Smooth muscle cell (in vitro differentiated cells): ENCODE measurements around the gene KDM6B. TPM values are rescaled to one million over a fixed set of nuclear protein-coding genes. Genes with fewer than 3 reads are reported as not detected.

Experiments used
- DNase-seq: peaks from one replicate; lab custom pipeline; 2025; ENCODE audit not compliant: unreplicated experiment; lab: John Stamatoyannopoulos, UW
- H2AFZ ChIP-seq: fragments of 200-600 bp; sonication (generic); 2 replicates; pipeline ENCODE4 v1.6.0; 2016; ENCODE audit warnings: antibody characterized with exemption, low read depth, mild to moderate bottlenecking
- H3F3A ChIP-seq: fragments of 200-600 bp; sonication (generic); 2 replicates; pipeline ENCODE4 v1.6.0; 2017; ENCODE audit warnings: antibody characterized with exemption, low read depth
- H3K27ac ChIP-seq: fragments of 200-600 bp; sonication (generic); 2 replicates; pipeline ENCODE4 v1.5.1; 2016; ENCODE audit warnings: low read depth, mild to moderate bottlenecking
- H3K27me3 ChIP-seq: fragments of 200-600 bp; sonication (generic); 2 replicates; pipeline ENCODE4 v1.6.1; 2016; ENCODE audit warnings: low read depth, mild to moderate bottlenecking
- H3K36me3 ChIP-seq: fragments of 200-600 bp; sonication (generic); 2 replicates; pipeline ENCODE4 v1.5.1; 2016; ENCODE audit warnings: low read depth
- H3K4me1 ChIP-seq: fragments of 200-600 bp; sonication (generic); 2 replicates; pipeline ENCODE4 v1.5.1; 2016; ENCODE audit warnings: low read depth
- H3K4me2 ChIP-seq: fragments of 200-600 bp; sonication (generic); 2 replicates; pipeline ENCODE4 v1.6.0; 2016; ENCODE audit warnings: mild to moderate bottlenecking
- H3K4me3 ChIP-seq: fragments of 200-600 bp; sonication (generic); 2 replicates; pipeline ENCODE4 v1.5.1; 2016; ENCODE audit warnings: mild to moderate bottlenecking
- H3K79me2 ChIP-seq: fragments of 200-600 bp; sonication (generic); 2 replicates; pipeline ENCODE4 v1.6.0; 2016; ENCODE audit warnings: low read depth, mild to moderate bottlenecking
- H3K9ac ChIP-seq: fragments of 200-600 bp; sonication (generic); 2 replicates; pipeline ENCODE4 v1.6.0; 2016; ENCODE audit warnings: low read depth
- H3K9me3 ChIP-seq: fragments of 200-600 bp; sonication (generic); replicated peaks from 2 replicates; pipeline ENCODE4 v1.5.1; 2016; ENCODE audit warnings: low read depth
- H4K20me1 ChIP-seq: fragments of 200-600 bp; sonication (generic); 2 replicates; pipeline ENCODE4 v1.6.0; 2016; ENCODE audit warnings: low read depth
- CTCF ChIP-seq: fragments of 200-600 bp; sonication (generic); IDR thresholded peaks from 2 replicates; pipeline ENCODE4 v1.5.1; 2017; ENCODE audit warnings: borderline replicate concordance, mild to moderate bottlenecking, antibody characterized with exemption; ENCODE audit not compliant: insufficient read depth, poor library complexity, severe bottlenecking
- WGBS: methylation state at CpG from one replicate; pipeline ENCODE4 v1.1.7; 2016; ENCODE audit warnings: low lambda C conversion rate; 5-methylcytosine and 5-hydroxymethylcytosine counted together
- polyA plus RNA-seq: library from polyadenylated mRNA; unstranded; fragments of >200 nt; fragmentation: Nextera tagmentation; extraction: Ambion mirVana; gene quantifications from 2 replicates; pipeline ENCODE4 v1.2.1, GENCODE V29; 2016
- total RNA-seq: library from RNA; depleted of rRNA; stranded (reverse); fragments of >200 nt; gene quantifications from 2 replicates; pipeline ENCODE4 v1.2.3, GENCODE V29; 2014

KDM6B gene
- total and polyA plus RNA-seq, 2 experiments from 2014 or later = 5.8 to 9.1 TPM

GRCh38 chr17:7850701-7851437 lies 16.9 kb downstream of the KDM6B start:
- H3K4me3 ChIP-seq = no peak overlapping the region
- H3K4me2 ChIP-seq = no peak overlapping the region
- no peak overlapping the region for H3K9ac ChIP-seq
- H3K27me3 ChIP-seq = no peaks in the 10 kb centered on the region
- no peak overlapping the region for H2AFZ ChIP-seq
- WGBS = 96% methylated on average over 17 of the region's 17 CpGs
- peaks cover 48% of the 10 kb centered on the region for H3K79me2 ChIP-seq
- no peak for TF ChIP-seq CTCF
- H3F3A ChIP-seq = peaks cover 33% of the 10 kb centered on the region
- no peak overlapping the region for H3K27ac ChIP-seq
- peaks cover 25% of the 10 kb centered on the region for H3K4me1 ChIP-seq
- DNase-seq = no peak
- H3K9me3 ChIP-seq = no peaks in the 10 kb centered on the region
- H4K20me1 ChIP-seq = peaks cover 98% of the 10 kb centered on the region
- H3K36me3 ChIP-seq = no peaks in the 10 kb centered on the region

DNA sequence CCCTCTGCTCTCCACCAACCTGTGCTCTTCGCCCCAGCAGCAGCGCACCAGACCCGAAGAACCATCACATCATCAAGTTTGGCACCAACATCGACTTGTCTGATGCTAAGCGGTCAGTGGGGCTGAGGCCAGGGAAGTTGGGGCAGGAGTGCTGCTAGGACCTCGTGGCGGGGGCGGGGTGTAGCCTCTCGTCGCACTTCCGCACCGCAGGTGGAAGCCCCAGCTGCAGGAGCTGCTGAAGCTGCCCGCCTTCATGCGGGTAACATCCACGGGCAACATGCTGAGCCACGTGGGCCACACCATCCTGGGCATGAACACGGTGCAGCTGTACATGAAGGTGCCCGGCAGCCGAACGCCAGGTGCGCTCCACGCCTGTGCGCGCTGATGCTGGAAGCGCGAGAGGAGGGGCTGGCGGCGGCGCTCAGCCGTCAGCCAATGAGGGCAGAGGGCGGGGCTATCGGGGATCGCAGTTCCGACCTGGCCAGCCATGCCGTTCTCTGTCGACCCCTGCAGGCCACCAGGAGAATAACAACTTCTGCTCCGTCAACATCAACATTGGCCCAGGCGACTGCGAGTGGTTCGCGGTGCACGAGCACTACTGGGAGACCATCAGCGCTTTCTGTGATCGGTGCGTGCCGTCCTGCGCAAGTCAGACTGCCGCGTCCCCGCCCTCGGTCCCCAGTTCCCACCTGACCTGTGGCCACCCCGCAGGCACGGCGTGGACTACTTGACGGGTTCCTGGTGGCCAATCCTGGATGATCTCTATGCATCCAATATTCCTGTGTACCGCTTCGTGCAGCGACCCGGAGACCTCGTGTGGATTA lies 17.6 kb downstream of the KDM6B start:
- H3K4me1 ChIP-seq = peaks cover 32% of the 10 kb centered on the region
- no peaks in the 10 kb centered on the region for H3K9me3 ChIP-seq
- H3K27ac ChIP-seq = no peak overlapping the region
- peak; percentile 90 for TF ChIP-seq CTCF
- H4K20me1 ChIP-seq = peaks cover 98% of the 10 kb centered on the region
- peaks cover 41% of the 10 kb centered on the region for H3F3A ChIP-seq
- WGBS = 33% methylated on average over 60 of the region's 60 CpGs
- H3K27me3 ChIP-seq = no peaks in the 10 kb centered on the region
- H3K9ac ChIP-seq = no peak overlapping the region
- no peak overlapping the region for H3K4me3 ChIP-seq
- peak; percentile 59 for DNase-seq
- no peaks in the 10 kb centered on the region for H3K36me3 ChIP-seq
- H2AFZ ChIP-seq = no peak overlapping the region
- peaks cover 42% of the 10 kb centered on the region for H3K79me2 ChIP-seq
- H3K4me2 ChIP-seq = no peak overlapping the region

DNA sequence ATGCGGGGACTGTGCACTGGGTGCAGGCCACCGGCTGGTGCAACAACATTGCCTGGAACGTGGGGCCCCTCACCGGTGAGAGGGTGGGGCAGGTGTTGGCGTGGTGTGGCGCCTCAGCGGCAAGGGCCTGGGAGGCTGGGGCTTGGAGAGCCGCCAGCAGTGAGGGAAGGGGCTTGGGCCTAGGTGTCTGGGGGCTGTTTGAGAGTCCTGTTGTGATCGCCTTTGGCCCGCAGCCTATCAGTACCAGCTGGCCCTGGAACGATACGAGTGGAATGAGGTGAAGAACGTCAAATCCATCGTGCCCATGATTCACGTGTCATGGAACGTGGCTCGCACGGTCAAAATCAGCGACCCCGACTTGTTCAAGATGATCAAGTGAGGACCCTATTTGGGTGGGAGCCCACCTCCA lies 18.2 kb downstream of the KDM6B start:
- Histone ChIP-seq H3K36me3 (no peaks in the 10 kb centered on the region), H4K20me1 (peaks cover 93% of the 10 kb centered on the region), H3K4me2 (no peak overlapping the region), H3K9me3 (no peaks in the 10 kb centered on the region), H3K79me2 (peaks cover 37% of the 10 kb centered on the region), H3K9ac (no peak overlapping the region), H3F3A (peaks cover 44% of the 10 kb centered on the region), H3K27ac (no peak overlapping the region), H3K4me1 (peaks cover 32% of the 10 kb centered on the region), H3K27me3 (no peaks in the 10 kb centered on the region), H2AFZ (no peak overlapping the region), H3K4me3 (no peak overlapping the region)
- 85% methylated on average over 17 of the region's 20 CpGs for WGBS
- no peak for TF ChIP-seq CTCF
- DNase-seq = no peak
